Gastrocnemius medialis (tissue), 4 donors: Measurements from ENCODE around the gene GRPR. TPM values are rescaled to one million over a fixed set of nuclear protein-coding genes. Genes with fewer than 3 reads are reported as not detected.

Experiments used
- ATAC-seq, 2 donors: fragments of 150-250 bp; one replicate each; pipeline ENCODE4 v1.9.1; 2016
- DNase-seq, 2 donors: peaks; one replicate each; pipeline ENCODE4 v3.0.0-alpha.2; 2019
- H3K27ac ChIP-seq, 4 donors: fragments of 200-600 bp; sonication (generic); 1 replicate in 1 of 4; 2 replicates in 3 of 4; pipeline ENCODE4 v1.5.1; 2016 to 2018; ENCODE audit warnings: mild to moderate bottlenecking in 2 of 4, moderate library complexity in 1 of 4
- H3K27me3 ChIP-seq, 3 donors: fragments of 200-600 bp; sonication (generic) in 2 of 3; 1 replicate in 1 of 3; 2 replicates in 2 of 3; pipeline versions ENCODE4 v1.5.1 to v1.6.0; 2016 to 2019; ENCODE audit warnings: mild to moderate bottlenecking in 1 of 3, moderate library complexity in 1 of 3
- H3K36me3 ChIP-seq, 2 donors: fragments of 200-600 bp; sonication (generic) in 1 of 2; one replicate each; pipeline ENCODE4 v1.5.1; 2017 to 2018
- H3K4me1 ChIP-seq, 2 donors: fragments of 200-600 bp; sonication (generic) in 1 of 2; one replicate each; pipeline ENCODE4 v1.5.1; 2016 to 2017; ENCODE audit warnings: mild to moderate bottlenecking in 2 of 2
- H3K4me3 ChIP-seq, 4 donors: fragments of 200-600 bp; sonication (generic) in 3 of 4; 1 replicate in 1 of 4; 2 replicates in 3 of 4; pipeline ENCODE4 v1.5.1; 2016 to 2019; ENCODE audit warnings: mild to moderate bottlenecking in 2 of 4
- H3K9me3 ChIP-seq, 3 donors: fragments of 200-600 bp; sonication (generic) in 2 of 3; 1 replicate in 1 of 3; 2 replicates in 2 of 3; pipeline ENCODE4 v1.5.1; 2016 to 2019
- POLR2A ChIP-seq, 2 donors: fragments of 450-650 bp; IDR thresholded peaks; one replicate each; pipeline ENCODE4 v1.6.1; 2017; ENCODE audit warnings: antibody characterized with exemption in 2 of 2, mild to moderate bottlenecking in 2 of 2, moderate library complexity in 2 of 2
- in situ Hi-C, 4 donors: fragments of 200-750 bp; cut with MboI; loops; one replicate each; pipeline versions ENCODE4 v1.15.0 to v1.8.0; 2017; ENCODE audit warnings: low sequenced_read_pairs in 4 of 4
- intact Hi-C: fragments of 100-400 bp; cut with DNase I; formaldehyde crosslinking; loops from one replicate; pipeline ENCODE4 v1.15.1; 2023; ENCODE audit warnings: low total_unique reads
- total RNA-seq, 4 donors: library from RNA; depleted of rRNA; stranded (reverse); fragments of >200 nt; gene quantifications; one replicate each; pipeline versions ENCODE4 v1.1.0 to v1.2.3, GENCODE V29; 2016
- TF ChIP-seq, protein P1 (sequence below), 5 experiments: fragments of 450-650 bp in 3 of 5; fragments of 200-600 bp in 2 of 5; sonication (generic) in 2 of 5; IDR thresholded peaks in 4 of 5; conservative IDR thresholded peaks in 1 of 5; 1 replicate in 4 of 5; 2 replicates in 1 of 5; pipeline ENCODE4 v1.5.1; 2016 to 2019; ENCODE audit warnings: antibody characterized with exemption in 5 of 5, mild to moderate bottlenecking in 3 of 5, moderate library complexity in 3 of 5

Gene GRPR
- total RNA-seq, 4 donors from 2014 or later = not detected

DNA sequence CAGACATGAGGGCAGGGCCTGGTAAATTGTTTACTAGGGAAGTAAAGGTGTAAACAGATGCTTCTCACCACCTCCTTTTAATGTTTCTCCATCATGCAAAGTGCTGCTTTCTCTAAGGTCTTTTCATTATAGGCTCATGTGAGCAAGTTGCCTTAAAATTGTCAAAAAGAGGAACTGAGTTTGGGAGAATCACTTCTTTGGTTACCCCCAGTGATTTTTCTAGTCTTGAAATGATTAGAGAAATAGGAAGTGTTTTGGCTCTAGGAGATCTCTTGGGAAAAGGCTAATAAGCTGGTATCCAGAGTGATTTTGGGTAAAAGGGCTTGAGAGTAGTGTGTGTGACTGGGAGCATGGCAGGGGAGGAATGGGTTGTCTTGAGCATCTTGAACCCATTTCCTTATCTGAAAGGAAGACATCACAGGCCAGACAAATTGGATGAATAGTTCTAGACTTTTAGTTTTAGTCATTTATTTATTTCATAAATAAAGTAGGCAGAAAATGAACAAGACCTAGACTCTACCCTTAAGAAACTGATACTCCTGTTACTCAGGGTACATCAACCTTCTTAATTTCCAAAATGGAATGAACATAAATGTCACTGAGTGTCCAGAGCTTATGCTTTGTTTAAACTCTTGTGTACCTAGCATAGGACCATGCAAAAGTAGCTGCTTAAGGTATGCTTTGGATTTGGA, 14.2 kb downstream of the GRPR start:
- TF ChIP-seq POLR2A (IDR thresholded peaks at IDR 0.05) = no peak
- TF ChIP-seq, protein P1, sequence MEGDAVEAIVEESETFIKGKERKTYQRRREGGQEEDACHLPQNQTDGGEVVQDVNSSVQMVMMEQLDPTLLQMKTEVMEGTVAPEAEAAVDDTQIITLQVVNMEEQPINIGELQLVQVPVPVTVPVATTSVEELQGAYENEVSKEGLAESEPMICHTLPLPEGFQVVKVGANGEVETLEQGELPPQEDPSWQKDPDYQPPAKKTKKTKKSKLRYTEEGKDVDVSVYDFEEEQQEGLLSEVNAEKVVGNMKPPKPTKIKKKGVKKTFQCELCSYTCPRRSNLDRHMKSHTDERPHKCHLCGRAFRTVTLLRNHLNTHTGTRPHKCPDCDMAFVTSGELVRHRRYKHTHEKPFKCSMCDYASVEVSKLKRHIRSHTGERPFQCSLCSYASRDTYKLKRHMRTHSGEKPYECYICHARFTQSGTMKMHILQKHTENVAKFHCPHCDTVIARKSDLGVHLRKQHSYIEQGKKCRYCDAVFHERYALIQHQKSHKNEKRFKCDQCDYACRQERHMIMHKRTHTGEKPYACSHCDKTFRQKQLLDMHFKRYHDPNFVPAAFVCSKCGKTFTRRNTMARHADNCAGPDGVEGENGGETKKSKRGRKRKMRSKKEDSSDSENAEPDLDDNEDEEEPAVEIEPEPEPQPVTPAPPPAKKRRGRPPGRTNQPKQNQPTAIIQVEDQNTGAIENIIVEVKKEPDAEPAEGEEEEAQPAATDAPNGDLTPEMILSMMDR (IDR thresholded peaks at IDR 0.05 in 4 of 5, conservative IDR thresholded peaks at IDR 0.05 in 1 of 5) = no peak
- in situ Hi-C loops = no loop called here
- H3K4me1 ChIP-seq = no peaks in the 10 kb centered on the region
- intact Hi-C loops = no loop called here
- ATAC-seq (no peak), DNase-seq (no peak)
- H3K4me3 ChIP-seq = no peak overlapping the region
- H3K9me3 ChIP-seq = no peaks in the 10 kb centered on the region
- H3K27ac ChIP-seq = no peak overlapping the region
- no peaks in the 10 kb centered on the region for H3K27me3 ChIP-seq
- H3K36me3 ChIP-seq = no peaks in the 10 kb centered on the region

DNA sequence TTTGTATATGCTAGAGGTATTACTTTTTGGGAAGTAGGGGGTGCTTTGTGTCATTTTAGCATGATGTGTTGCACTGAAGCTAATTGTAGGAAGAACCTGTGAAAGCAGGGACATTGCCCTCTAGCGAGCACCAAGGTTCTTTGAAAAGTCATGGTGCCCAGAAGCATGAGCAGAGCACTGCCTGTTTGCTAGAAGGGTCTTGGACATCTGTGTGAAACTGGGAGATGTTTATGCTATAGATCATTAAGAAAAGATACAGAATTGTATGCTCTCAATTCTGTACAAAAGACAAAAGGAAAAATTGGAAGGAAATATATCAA, 14.7 kb downstream of the GRPR start:
- intact Hi-C loops (no loop called here), in situ Hi-C loops (no loop called here)
- Histone ChIP-seq H3K27ac (no peak overlapping the region), H3K4me1 (no peaks in the 10 kb centered on the region), H3K27me3 (no peaks in the 10 kb centered on the region), H3K36me3 (no peaks in the 10 kb centered on the region), H3K9me3 (no peaks in the 10 kb centered on the region), H3K4me3 (no peak overlapping the region)
- ATAC-seq (no peak), DNase-seq (no peak)
- TF ChIP-seq POLR2A (IDR thresholded peaks at IDR 0.05) = no peak
- TF ChIP-seq, protein P1 (IDR thresholded peaks at IDR 0.05 in 4 of 5, conservative IDR thresholded peaks at IDR 0.05 in 1 of 5) = no peak

DNA sequence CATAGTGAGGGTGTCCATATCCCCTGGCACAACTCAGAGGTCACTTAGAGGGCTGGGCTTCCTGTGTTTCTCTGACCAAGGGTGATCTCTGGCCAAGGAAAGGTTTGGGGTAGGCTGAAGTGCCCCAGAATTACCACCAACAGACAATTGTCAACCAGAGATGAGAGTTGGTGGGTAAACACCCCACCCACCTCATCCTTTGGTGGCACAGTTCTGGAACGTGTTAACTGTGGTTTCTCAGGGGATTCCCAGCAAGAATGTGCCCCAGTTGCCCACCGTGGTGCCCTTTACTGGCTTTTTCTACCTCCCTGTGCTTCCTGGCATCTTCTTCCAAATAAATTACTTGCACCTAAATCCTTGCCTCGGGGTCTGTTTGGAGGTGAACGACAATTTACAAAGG, 17.1 kb downstream of the GRPR start:
- no peaks in the 10 kb centered on the region for H3K4me1 ChIP-seq
- intact Hi-C loops = no loop called here

DNA sequence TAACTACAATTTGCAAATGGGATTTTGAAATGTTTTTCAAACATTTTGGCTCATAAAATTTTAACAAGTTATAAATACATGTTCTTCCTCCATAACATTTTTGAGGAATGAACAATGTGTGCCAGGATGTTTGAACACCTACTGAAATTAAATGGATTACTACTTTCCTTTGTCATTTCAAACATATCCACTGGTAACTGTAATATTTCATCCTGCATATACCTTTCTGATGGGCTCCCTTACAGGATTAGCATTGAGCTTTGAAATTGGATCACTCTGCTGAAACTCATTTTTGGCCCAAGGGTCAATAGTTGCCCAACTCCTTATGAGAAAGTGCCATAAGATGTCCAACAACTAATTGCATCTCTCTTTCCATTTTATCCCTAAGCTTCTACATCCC, 17.6 kb downstream of the GRPR start:
- DNase-seq = no peak
- H3K27me3 ChIP-seq = no peaks in the 10 kb centered on the region
- H3K4me3 ChIP-seq = no peak overlapping the region
- H3K27ac ChIP-seq = no peak overlapping the region
- no peaks in the 10 kb centered on the region for H3K9me3 ChIP-seq
- H3K4me1 ChIP-seq = no peaks in the 10 kb centered on the region
- no peak for TF ChIP-seq POLR2A (IDR thresholded peaks at IDR 0.05)
- TF ChIP-seq, protein P1 (IDR thresholded peaks at IDR 0.05 in 4 of 5, conservative IDR thresholded peaks at IDR 0.05 in 1 of 5) = no peak
- in situ Hi-C loops = no loop called here
- H3K36me3 ChIP-seq = no peaks in the 10 kb centered on the region
- ATAC-seq = no peak
- intact Hi-C loops = no loop called here

More for the DNA sequence above, 17.1 kb downstream of the GRPR start:
- no peak for DNase-seq
- ATAC-seq = no peak
- no peaks in the 10 kb centered on the region for H3K9me3 ChIP-seq
- TF ChIP-seq POLR2A (IDR thresholded peaks at IDR 0.05) = no peak
- TF ChIP-seq, protein P1 (IDR thresholded peaks at IDR 0.05 in 4 of 5, conservative IDR thresholded peaks at IDR 0.05 in 1 of 5) = no peak
- H3K27me3 ChIP-seq = no peaks in the 10 kb centered on the region
- no peak overlapping the region for H3K27ac ChIP-seq
- in situ Hi-C loops = no loop called here
- H3K36me3 ChIP-seq = no peaks in the 10 kb centered on the region
- no peak overlapping the region for H3K4me3 ChIP-seq
